NCI-H446 (cell line): Measurements from ENCODE around the gene PSTK.

Experiments used
- DNase-seq, 2 experiments: peaks; one replicate each; lab custom pipeline; 2025; lab: John Stamatoyannopoulos, UW

PSTK gene

DNA sequence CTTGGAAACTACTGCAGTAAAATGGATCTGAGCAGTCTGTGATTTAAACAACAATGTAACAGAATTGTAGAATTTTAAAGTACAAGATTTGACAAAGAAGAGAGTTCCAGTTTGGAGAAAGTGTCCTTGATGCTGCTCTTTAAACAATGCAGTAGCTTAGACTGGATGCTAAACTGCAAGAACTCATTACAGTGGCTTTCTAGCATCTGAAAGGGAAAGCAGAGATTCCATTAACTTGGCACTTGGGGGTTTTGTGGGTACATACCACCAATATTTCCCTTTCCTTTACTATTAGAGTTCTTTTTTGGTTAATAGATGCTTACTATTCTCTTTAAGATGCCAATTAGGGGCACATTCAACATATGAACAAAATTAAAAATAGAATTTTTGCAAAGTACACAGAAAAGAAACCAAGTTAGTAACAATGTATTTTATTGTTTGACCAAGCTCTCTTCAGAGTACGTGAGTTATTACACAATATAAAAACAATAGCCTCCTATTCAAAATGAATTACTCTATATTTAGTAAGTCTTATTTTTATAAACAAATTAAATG, 11.9 kb downstream of the PSTK start:
- no peak for DNase-seq

DNA sequence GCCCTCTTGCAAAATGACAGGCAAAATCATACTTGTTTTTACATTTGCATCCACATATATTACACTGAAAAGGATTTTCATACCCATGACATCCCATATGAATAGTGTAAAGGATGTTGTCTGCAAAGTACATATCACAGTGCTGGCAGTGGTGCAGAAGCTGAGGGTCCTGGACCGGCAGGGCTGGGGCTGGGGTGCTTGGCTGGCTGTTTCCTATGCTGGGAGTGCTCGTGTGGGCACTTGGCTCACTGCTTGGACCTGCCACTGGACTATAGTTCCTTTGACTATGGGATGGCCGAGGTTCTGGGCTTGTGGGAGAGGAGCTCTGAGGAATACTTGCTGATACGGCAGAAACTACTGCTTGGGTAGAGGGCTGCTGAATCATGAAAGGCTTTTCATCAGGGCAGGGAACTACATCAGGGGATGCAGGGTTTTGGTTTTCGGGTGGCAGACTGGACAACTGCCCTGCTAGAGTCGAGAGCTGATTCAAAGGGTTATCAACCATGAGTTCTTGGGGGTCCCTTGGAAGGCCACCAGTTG, 13.7 kb downstream of the PSTK start:
- DNase-seq = no peak

DNA sequence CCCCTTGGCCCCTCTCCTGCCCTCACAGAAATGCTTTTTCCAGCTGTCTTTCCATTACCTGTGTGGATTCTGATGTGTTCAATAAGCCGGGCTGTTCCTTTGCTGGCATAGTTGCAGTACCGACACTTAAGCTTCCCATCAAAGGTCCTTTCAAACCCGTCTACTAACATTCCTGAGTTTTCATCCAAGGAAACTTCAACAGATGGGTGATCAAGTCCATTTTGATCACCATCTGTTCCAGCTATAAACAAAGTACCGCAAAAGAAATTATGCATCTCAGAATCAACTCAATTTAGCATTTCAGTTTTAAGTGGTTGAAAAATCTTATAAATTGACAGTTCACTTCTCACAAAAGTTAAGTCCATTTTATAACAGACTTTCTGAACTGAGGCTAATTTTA, 15.7 kb downstream of the PSTK start:
- DNase-seq = no peak

DNA sequence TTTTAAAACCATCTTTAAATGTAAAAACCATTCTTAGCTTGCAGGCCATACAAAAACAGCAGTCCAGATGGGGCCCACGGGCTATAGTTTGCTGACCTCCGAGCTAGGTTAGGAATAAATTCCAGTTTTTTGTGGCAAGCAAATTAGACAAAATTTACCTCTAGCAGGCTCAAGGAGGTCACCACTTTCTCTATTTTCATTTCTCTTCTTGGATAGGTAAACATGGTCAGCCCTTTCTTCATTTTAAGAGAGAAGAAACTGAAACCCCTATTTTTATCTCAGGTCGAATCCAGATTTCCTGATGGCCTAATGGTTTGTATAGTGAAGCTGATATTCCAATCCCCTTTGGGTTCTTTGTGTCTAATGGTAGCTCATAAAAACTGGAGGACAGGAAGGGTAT, 17.7 kb downstream of the PSTK start:
- no peak for DNase-seq

DNA sequence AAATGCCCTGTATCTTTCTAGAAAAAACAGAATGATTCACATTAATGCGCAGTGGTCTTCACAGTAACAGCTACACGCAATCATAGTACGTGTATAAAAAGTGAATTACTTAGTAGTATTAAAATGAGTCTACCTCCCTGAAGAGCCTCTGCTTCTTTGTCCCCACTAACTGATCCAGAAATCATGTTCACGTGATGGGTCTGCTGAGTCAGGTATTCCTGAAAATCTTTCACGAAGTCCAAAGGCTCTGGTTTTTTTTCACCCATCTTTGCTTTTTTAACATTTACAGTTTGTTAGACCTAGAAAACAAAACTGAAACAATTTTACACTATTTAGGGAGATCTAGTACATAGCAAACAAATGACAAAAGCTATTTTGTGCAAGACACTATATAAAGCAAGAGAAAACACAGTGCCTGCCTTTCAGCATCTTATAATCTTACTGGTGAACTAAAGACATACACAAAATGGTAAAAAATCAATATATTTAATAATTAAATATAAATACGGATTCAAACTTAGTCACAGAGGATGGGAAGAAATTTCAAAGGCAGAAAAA, 18.2 kb downstream of the PSTK start:
- DNase-seq = no peak

DNA sequence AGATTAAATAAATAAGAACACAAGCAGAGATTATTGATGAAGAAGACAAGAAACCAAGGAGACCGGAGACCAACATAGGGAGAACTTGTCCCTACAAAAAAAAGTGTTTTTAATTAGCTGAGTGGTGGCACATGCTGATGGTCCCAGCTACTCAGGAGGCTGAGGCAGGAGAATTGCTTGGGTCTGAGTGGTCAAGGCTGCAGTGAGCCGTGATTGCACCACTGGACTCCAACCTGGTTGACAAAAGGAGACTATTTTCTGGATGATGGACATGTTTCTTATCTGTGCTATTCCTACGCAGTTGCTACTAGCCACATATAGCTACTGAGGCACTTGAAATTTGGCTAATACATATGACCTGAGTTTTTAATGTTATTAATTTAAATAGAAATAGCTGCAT, 18.7 kb downstream of the PSTK start:
- no peak for DNase-seq

DNA sequence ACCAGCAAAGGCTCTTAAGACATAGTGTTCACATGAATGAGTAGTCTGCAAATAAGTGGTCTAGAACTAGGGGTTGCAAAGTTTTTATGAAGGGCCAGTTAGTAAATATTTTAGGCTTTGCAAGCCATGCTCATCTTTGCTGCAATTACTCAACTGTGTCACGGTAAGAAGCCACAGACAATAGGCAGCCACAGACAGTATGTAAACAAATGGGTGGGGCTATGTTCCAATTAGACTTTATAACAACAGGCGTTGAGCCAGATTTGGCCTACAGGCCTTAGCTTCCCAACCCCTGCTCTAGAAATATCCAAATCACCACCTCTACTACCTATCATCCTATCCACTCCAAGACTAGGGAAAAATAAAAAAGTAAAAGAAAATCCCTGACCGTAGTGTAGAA, 19.1 kb downstream of the PSTK start:
- DNase-seq = no peak

DNA sequence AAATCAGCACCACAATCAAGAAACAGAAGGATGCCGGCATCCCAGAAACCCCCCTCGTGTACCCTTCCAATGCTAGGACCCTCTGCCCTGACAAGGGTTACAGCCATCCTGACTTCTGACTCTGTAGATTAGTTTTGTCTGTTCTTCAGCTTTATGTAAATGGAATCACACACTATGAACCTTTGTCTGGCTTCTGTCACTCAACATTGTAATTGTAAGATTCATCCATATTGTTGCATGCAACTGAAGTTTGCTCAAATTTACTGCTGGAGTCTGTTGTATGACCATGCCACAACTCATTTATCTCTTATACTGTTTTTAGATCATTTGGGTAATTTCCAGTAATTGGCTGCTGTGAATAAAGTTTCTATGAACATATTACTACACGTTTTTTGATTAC, 20.0 kb downstream of the PSTK start:
- DNase-seq = no peak

DNA sequence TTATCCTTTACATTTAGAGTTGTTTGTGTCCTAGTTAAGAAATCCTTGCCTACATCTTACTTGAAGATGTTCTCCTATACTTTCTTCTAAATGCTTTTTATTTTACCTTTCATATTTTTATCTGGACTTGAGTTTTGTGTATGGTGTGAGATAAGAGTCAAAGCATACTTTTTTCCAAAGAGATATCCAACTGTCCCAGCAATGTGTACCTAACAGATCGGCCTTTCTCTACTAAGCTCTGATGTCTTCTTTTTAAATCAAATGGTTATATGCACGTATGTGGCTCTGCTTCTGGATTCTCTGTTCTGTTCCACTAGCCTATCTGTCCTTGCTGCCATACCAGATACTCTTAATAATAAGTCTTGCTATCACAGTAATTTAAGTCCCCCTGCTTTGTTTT, 21.2 kb downstream of the PSTK start:
- DNase-seq = no peak

DNA sequence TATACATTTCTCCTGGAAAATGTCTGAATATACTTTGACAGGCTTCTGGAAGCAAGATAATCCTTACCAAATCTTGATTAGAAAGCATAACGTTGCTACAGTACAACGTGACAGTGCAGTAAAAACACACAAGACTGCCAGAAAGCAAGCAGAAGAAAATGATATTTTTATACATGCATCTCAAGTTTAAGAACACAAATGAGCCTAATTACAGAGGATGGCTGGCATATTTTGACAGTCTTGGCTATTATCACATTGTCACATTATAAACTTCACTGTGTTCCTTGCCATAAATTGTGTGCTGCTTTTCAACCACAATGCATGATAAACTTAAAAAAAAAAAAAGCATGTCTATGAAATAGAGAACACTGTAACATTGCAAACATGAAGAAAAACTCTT, 24.1 kb downstream of the PSTK start:
- DNase-seq = no peak

DNA sequence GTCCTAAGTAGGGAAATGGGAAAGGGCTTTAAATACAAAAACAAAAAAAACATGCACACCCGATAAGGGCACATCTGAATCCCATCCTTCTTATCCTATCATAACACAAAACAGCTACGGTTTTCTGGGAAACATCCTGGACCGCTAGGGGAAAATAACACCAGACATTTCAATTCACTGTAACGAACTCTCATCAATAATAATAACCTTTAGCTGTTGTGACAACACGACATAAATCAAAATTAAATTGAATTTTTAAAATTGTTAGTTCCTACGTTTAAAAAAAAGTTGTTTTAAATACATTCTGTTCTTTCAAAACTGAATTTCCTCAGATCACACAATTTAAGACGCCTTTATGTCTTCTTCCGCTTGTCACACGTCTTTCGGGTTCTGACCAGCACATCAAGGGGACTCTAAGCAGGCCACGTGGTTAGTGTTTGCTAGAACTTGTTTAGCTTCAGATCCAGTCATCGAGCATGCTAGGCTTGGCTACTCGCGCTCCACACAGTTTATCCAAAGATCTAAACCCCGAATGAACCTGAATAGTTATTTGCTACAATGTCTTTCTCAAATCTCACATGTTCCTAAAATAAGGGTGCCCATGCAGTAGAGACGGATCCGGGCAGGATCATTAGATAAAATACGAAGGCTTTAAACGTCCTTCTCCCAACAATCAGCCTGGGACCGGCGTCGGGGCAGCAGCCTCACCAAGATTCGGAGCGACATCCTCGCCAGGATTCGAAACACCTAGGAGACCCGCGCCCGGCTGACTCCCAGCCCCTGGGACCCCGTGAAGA, 27.6 kb downstream of the PSTK start:
- peak in 1 of 2 experiments; percentile 19 for DNase-seq

DNA sequence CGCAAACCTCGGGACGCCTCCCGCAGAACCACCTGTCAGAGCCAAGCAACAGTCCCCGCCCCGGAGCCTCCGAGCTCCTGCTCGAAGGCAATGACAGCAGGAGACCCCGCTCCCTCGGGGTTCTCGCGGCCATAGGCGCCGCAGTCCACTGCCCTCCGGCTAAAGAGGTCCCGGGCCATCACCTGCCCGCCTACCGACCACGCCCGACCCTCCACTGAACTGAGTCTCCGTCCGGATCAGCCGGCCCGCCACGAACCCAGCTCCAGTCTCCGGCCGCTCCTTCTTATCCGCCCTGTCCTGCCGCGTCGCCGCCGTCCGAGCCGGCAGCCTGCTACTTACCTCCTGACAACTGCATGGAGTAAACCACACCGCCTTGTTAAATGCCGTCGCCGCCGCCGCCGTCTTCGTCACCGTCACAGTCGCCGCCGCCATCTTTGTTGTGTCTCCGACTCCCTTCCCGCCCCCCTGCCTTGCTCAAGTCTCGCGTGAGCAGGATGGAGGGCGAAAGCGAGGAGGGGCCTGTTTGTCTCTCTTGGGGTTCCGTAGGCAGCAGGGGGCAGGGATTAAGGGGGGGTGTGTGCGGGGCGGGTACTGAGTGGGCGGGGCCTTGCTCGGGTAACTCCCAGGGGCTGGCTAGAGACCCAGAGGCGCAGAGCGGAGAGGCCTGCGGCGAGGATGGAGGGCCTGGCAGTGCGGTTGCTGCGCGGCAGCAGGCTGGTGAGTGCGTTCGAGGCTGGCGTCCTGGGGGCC, 28.3 kb downstream of the PSTK start, which contains the start of the genes ACADSB and IKZF5:
TSS of gene ACADSB (plus strand) at position 652 of the 750 bp plus-strand sequence. CDS start at position 676, 24 bp downstream.
TSS of gene IKZF5 (minus strand) at position 441 of the 750 bp plus-strand sequence. CDS start 10,170 bp downstream, outside the sequence.
- peak; percentile 77 to 91 for DNase-seq

DNA sequence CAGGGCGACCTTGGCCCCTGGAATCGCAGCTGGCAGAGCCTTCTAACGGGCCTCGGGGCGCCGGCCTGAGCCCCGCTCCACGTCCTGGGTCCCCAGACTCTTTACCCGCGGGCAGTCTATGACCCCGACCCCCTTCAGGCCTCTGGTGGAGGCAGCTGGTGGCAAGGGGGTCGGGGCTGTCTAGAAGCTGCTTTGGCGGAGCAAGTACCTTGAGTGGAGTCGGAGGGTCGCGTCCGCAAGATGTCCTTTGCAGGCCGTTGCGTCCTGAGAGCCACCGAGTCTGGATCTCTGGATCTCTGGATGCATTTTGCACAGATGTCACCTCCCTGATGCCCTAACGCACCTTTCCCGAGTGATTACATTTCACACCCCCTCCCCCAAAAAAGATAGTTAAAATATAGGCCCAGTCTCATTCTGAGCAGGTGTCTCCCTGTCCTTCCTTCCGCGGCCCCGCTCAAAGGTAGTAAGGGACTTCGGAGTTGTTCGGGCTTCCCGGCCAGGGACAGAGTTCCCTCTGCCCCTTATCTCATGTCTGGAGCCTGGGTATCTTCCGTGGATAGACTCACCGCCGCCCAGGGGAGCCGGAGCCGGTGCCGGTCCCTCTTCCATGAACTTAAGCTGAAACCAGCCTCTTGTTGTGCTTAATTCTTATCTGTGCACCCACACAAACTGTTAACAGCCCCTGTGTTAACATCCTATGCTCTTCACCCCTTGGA, 29.1 kb downstream of the PSTK start:
- no peak for DNase-seq

DNA sequence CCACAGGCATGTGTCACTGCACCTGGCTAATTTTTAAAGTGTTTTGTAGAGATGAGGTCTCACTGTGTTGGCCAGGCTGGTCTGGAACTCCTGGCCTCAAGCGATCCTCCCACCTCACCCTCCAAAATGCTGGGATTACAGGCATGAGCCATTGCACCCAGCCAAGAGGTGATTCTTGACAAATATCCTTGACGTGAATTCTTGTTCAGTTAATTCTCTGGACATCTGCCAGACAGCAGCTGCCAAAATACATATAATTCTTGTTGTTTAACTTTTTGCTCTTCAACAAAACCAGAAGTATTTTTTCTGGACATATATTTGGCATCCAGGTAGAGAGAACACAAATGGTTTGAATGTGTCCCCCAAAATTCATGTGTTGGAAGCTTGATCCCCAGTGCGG, 31.8 kb downstream of the PSTK start:
- no peak for DNase-seq

DNA sequence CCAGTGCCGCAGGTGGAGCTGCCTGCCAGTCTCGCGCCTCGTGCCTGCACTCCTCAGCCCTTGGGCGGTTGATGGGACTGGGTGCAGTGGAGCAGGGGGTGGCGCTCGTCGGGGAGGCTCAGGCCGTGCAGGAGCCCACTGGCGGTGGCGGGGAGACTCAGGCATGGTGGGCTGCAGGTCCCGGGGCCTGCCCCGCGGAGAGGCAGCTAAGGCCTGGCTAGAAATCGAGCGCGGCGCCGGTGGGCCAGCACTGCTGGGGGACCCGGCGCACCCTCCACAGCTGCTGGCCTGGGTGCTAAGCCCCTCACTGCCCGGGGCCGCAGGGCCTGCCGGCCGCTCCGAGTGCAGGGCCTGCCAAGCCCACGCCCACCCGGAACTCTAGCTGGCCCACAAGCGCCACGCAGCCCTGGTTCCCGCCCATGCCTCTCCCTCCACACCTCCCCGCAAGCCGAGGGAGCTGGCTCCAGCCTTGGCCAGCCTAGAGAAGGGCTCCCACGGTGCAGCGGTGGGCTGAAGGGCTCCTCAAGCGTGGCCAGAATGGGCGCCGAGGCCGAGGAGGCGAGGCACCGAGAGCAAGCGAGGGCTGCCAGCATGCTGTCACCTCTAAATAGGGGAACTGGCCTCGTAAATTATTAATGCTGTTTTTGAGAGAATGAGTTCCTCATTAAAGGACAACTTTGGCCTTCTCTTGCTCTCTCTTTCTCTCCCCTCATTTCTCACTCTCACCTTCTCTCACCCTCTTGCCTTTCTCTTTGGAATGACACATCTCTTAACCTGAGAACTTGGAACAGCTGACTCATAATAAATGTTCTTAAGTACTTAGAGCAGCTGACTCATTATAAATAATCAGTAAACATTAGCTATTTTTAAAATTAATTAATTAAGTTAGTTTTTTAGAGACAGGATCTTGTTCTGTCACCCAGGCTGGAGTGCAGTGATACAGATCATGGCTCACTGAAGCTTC, 33.5 kb downstream of the PSTK start:
- no peak for DNase-seq

DNA sequence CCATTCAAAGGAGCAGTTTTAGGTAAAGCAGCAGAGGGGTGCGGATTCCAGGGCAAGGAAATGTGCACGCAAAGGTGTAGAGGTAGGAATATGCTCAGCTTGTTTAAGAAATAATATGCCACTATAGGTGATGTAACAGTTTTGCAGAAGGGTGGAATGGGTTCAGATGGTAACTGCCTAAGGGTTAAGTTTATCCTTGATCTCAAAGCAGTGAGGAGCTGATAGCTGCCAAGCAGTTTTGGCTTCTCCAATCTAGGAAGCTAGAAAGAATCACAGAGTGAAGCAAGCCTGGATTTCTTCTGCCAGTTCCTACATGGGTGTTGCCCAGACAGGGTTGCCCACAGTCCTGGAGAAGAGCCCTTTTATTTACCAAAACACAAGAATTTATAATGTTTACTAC, 34.6 kb downstream of the PSTK start:
- no peak for DNase-seq

DNA sequence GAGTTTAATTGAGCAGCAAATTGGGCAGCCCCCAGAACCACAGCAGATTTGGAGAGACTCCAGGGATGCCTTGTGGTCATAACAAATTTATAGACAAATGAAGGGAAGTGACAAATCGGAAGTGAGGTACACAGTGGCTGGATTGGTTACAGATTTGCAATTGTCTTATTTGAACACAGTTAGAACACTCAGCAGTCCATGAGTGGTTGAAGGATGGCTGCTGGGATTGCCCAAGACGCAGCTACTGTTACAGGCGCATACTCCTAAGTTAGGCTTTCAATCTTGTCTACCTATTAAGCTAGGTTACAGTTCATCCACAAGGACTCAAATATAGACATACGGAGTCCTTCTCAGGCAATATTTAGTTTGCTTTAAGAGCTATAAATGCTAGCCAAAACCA, 36.0 kb downstream of the PSTK start:
- no peak for DNase-seq

DNA sequence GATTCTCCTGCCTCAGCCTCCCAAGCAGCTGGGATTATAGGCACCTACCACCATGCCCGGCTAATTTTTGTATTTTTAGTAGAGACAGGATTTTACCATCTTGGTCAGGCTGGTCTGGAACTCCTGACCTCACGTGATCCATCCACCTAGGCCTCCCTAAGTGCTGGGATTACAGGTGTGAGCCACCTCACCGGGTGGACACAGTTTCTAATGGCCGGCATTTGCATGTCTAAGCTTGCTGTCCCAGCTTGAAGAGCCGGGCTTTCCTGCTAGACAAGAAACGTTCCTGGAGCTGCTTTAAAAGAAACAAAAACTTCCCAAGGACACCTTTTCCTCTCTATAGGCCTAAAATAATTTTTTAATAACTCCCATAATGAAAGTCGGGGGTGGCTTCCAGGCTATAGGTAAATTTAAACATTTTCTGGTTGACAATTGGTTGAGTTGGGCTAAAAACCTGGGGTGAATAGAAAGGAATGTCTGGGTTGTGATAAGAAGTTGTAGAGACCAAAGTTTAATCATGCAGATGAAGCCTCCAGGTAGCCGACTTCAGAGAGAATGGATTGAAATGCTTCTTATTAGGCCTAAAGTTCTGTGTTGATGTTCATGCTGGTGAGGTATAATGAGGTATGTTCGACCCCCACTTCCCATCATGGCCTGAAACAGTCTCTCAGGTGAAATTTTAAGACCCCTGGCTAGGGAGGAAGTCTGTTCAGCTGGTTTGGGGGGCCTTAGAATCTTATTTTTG, 37.4 kb downstream of the PSTK start:
- DNase-seq = no peak

DNA sequence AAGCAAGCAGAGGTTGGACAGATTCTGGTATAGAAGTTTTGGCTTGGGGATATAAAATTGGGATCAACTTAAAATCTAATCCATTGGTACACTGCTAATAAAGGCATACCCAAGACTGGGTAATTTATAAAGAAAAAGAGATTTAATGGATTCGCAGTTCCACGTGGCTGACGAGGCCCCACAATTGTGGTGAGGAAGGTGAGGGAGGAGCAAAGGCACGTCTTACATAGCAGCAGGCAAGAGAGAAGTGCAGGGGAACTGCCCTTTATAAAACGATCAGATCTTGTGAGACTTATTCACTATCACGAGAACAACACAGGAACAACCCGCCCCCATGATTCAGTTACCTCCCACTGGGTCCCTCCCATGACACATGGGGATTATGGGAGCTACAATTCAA, 38.3 kb downstream of the PSTK start:
- DNase-seq = no peak

DNA sequence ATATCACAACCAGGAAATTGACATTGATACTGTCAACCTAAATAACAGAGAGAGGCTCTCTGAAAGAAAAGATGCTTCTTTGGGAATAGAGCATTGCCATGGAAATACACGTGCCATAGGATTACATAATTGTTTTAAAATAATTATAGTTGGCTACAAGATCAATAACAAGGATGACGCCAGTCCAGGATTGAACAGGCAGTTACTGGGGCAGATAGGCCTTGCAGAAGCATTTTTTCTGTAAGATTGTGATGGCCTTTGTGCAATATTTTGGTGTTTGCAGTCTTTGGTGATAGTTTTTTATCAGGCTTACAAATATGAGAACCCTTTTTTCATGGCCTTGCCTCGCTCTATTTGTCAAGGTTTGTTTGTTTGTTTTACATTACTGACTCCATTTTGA, 39.1 kb downstream of the PSTK start:
- no peak for DNase-seq
